IgD-negative memory B cell (primary cell): ENCODE data around the gene SUSD4. TPM values are rescaled to one million over a fixed set of nuclear protein-coding genes. Genes with fewer than 3 reads are reported as not detected.

Experiments used
- H3K27ac Mint-ChIP-seq, 3 donors: one replicate each; pipeline ENCODE4 v1.8.0; 2020 to 2022; ENCODE audit warnings: mild to moderate bottlenecking in 3 of 3, mixed read lengths in 3 of 3, moderate library complexity in 1 of 3
- H3K27me3 Mint-ChIP-seq: one replicate; pipeline ENCODE4 v1.8.0; 2021; ENCODE audit warnings: mixed read lengths
- H3K36me3 Mint-ChIP-seq: one replicate; pipeline ENCODE4 v1.8.0; 2020; ENCODE audit warnings: mild to moderate bottlenecking, mixed read lengths
- H3K4me1 Mint-ChIP-seq, 3 donors: one replicate each; pipeline ENCODE4 v1.8.0; 2020 to 2022; ENCODE audit warnings: mixed read lengths in 3 of 3, mild to moderate bottlenecking in 1 of 3
- H3K4me3 Mint-ChIP-seq, 4 donors: one replicate each; pipeline ENCODE4 v1.8.0; 2020 to 2022; ENCODE audit warnings: mild to moderate bottlenecking in 4 of 4, mixed read lengths in 4 of 4, moderate library complexity in 3 of 4
- H3K9me3 Mint-ChIP-seq, 3 donors: one replicate each; pipeline ENCODE4 v1.8.0; 2020 to 2021; ENCODE audit warnings: mixed read lengths in 3 of 3, mild to moderate bottlenecking in 1 of 3
- polyA plus RNA-seq: library from polyadenylated mRNA; unstranded; fragments of 300-500 nt; fragmentation: Illumina TruSeq; gene quantifications from one replicate; pipeline ENCODE4 v1.2.3, GENCODE V29; 2021

Gene SUSD4
- polyA plus RNA-seq, 1 donor from 2014 or later: 0.29 TPM

DNA sequence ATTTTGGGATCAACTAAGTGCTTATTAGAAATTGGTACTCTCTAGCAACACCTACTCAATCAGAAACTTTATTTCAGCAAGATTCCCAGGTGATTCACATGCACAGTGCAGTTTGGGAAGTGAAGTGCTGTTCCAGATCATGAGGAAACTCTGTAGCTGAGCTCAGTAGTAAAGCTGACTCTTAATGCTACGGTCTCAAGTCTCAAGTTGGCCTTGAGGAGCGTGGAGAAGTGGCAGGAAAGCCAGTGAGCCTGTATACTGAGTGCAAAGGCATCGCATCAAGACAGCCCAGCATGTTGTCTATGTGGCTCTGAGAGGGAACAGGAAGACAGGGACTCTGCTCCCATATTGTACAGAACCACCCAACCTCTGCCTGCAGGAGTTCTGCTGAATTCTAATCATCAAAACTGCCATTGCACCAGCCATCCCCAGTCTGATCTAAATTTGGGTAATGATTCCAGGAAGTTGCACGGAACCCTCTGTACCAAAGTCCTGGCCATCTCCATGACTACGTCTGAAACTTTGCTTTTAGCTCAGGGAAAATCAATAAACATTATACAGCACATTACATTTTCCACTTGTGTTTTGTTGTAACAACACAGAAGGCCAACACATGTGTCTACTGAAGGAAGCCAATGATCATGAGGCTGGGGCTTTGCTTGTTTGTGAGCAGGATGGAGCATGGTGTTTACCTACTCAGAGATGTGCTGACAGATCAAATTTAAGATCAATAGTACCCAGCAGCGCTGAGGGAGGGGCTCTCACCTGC is 115.8 kb downstream of the SUSD4 start:
- Mint-ChIP-seq H3K4me1 (no peaks in the 10 kb centered on the region), H3K27ac (no peak overlapping the region), H3K4me3 (no peak overlapping the region), H3K9me3 (peaks cover 3 to 7% (median 5%) of the 10 kb centered on the region in 3 donors), H3K27me3 (peaks cover 20% of the 10 kb centered on the region), H3K36me3 (no peaks in the 10 kb centered on the region)

DNA sequence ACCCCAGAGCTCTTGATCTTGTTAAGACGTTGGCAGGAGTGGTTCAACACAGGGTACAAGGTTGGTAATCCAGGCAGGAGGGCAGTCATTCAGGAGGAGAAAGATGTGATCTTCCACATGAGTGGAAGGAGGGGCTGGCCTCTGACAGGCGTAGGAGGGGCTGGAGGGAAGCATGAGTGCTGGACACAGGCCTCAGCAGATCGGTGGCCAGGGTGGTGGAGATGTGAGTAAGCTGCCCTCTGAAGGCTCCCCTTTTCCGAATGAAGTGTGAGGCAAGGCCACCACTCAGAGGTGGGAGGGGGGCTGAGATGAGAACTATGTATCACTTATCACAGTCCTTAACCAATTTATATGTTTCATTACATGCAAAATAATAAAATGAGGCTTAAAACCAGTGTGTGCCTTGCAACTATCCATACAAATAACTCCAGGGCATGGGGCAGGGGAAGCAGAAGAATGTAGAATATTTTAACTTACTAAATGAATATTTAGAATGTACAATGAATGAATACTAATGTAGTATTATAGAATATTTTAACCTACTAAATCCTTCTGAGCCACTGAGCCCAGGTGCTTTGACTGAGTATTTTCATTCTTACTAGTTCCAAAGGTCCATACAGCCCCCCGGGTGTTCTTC is 117.4 kb downstream of the SUSD4 start:
- H3K4me1 Mint-ChIP-seq: no peaks in the 10 kb centered on the region
- peaks cover 20% of the 10 kb centered on the region for H3K27me3 Mint-ChIP-seq
- H3K9me3 Mint-ChIP-seq: peaks cover 3 to 7% (median 5%) of the 10 kb centered on the region in 3 donors
- H3K36me3 Mint-ChIP-seq: no peaks in the 10 kb centered on the region
- no peak overlapping the region for H3K27ac Mint-ChIP-seq
- no peak overlapping the region for H3K4me3 Mint-ChIP-seq

DNA sequence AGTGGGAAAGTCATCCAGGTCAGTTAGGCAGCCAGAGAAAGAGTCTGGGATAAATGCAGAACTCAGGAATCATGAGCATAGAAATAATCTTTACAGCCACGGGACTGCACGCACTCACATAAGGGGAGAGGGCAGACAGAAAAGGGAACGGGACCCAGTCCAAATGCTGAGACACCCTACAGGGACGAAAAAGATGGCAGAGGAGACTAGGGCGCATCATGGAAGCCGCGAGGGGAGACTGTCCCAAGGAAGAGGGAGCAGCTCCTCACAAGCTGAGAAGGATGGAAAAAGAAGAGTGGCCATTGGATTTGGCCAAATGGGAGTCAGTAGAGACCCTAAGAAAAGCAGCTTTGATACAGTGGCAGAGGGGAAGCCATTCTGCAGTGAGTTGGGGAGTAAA is 118.0 kb downstream of the SUSD4 start:
- H3K27me3 Mint-ChIP-seq: peaks cover 20% of the 10 kb centered on the region
- peaks cover 0 to 3% (median 2%) of the 10 kb centered on the region in 3 donors for H3K9me3 Mint-ChIP-seq
- H3K4me1 Mint-ChIP-seq: no peaks in the 10 kb centered on the region
- H3K4me3 Mint-ChIP-seq: no peak overlapping the region
- H3K27ac Mint-ChIP-seq: peak overlapping the region in 1 of 3 donors; percentile 27
- no peaks in the 10 kb centered on the region for H3K36me3 Mint-ChIP-seq

DNA sequence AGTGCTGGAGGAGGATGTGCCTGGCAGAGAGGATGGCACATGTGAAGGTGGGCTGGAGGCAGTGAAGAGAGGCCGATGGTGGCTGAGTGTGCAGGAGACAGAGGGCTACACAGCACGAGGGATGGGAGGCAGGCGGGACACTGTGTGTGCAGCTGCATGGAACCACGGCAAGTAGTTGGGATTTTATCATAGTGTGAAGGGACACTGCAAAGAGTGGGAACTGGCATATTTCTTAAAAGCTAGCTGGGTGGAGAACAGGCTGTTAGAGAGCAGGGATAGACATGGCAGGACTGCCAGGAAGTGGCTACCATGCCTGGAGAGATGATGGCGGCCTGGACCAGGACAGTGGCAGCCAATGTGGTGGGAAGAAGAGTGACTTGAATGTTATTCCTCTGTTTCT is 118.6 kb downstream of the SUSD4 start:
- Mint-ChIP-seq H3K4me3 (no peak overlapping the region), H3K9me3 (peaks cover 0 to 2% (median 1%) of the 10 kb centered on the region in 3 donors), H3K27ac (peak overlapping the region in 1 of 3 donors; percentile 1), H3K4me1 (no peaks in the 10 kb centered on the region), H3K36me3 (no peaks in the 10 kb centered on the region), H3K27me3 (peaks cover 20% of the 10 kb centered on the region)

DNA sequence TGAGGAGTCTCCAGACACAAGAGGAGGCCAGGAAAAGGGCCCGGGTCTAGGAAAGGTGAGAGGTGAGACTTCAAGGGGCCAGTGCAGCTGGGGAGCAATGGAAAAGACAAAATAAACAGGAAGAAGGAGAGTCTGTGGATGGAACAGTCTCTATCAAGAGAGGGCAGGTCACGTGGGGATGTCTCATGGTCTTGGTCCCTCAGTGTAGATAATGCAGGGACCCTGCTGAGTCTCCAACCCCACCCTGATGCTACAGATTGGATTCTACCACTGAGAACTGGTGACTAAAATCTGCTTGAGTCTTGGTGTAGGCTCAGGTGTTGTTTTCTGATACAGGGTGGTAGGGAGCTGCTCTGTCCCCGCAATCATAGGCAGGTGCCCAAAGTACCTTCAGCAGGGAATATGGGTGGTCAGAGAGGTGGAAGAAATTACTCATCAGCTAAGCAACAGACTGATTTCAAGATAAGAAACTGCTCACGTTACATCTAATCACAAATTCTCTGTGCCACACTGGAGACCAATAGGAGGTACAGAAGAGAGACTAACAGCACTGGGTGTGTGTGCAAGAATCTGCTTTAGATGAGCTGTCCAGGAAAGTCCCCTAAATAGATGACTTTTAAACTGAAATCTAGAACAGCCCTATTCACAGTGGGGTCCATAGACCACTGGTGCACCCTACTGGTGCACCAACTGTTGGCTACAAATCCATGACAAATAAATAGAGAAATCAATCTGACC is 119.4 kb downstream of the SUSD4 start:
- peaks cover 24% of the 10 kb centered on the region for H3K27me3 Mint-ChIP-seq
- H3K4me1 Mint-ChIP-seq: no peaks in the 10 kb centered on the region
- H3K27ac Mint-ChIP-seq: no peak overlapping the region

DNA sequence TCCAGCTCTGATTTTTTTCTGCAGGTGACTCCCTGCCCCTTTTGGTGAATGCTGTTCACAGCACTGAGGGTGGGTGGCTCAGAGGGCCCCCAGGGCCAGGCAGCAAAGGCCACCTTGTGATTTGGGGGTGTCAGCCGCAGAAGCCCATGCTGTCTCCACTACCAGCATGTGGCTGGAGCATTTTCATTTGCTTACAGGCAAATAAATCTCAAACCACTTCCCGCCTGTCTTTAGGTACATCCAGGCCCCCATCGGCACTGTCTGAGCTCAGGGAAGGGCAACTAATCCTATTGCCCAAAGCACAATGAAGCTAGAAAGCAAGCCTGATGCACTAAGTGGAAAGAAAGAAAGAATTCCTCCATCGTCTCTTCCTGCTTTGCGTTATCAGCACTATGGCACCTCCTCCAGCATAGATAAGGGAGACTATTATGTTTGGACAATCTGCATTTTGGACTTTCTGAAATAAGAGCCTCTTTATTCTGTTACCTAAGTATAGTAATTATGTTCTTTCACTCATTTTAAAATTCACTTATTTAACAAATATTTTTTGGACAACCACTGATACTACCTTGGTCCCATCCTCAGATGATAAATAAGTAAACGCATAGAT is 120.4 kb downstream of the SUSD4 start:
- H3K36me3 Mint-ChIP-seq: no peaks in the 10 kb centered on the region
- H3K27me3 Mint-ChIP-seq: peaks cover 21% of the 10 kb centered on the region
- H3K27ac Mint-ChIP-seq: no peak overlapping the region
- no peak overlapping the region for H3K4me3 Mint-ChIP-seq
- H3K9me3 Mint-ChIP-seq: peaks cover 0 to 2% (median 1%) of the 10 kb centered on the region in 3 donors
- H3K4me1 Mint-ChIP-seq: no peaks in the 10 kb centered on the region

More for the DNA sequence above, 119.4 kb downstream of the SUSD4 start:
- no peak overlapping the region for H3K4me3 Mint-ChIP-seq
- H3K9me3 Mint-ChIP-seq: peaks cover 0 to 2% (median 1%) of the 10 kb centered on the region in 3 donors
- no peaks in the 10 kb centered on the region for H3K36me3 Mint-ChIP-seq

DNA sequence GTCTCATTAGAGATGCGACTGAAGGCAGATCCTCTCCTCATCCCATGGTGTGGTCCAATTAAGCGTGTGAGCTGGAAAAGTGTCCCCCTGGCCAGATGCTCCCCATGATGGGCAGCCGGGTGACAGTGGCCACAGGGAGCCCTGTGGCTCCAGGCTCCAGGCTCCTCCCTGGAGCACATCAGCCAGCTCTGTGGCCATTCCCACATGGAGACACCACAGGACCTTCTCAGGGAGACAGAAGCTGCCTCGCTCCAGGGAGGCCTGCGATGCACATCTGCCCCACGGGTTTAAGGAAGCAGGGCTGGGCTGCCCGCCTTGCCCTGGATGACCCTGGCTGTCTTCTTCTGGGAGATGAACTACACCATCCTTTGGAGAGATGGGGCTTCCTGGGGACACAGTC is 121.0 kb downstream of the SUSD4 start:
- Mint-ChIP-seq H3K4me3 (peak overlapping the region in 1 of 4 donors; percentile 3), H3K36me3 (no peaks in the 10 kb centered on the region), H3K4me1 (no peaks in the 10 kb centered on the region), H3K27ac (no peak overlapping the region), H3K27me3 (peaks cover 20% of the 10 kb centered on the region), H3K9me3 (peaks cover 0 to 4% (median 1%) of the 10 kb centered on the region in 3 donors)

DNA sequence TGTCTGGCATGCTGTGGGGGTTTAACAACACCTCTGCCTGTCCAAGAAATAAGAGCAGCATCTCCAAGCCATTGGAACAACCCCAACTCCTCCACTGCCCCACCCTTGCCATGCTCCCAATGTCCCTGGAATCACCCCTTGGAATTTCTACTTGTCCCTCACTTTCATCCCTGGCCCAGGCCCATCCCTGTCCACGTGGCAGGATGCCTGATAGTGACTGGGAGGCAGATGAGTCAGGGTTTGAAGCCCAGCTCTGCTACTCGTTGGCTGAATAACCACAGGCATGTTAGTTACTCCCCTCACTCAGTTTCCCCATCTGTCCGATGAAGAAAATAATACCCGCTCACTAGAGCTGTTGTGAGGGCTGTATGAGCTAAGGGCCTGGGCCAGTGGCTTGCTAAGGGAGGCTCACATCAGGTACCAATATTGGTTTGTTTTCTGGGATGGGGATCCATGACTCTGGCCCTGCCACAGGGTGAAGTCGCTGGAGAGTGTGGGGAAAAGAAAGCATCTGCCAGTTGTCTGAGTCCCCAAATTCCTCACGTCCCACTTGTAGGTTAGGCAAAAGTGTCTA is 121.5 kb downstream of the SUSD4 start:
- no peaks in the 10 kb centered on the region for H3K4me1 Mint-ChIP-seq
- peaks cover 20% of the 10 kb centered on the region for H3K27me3 Mint-ChIP-seq
- H3K36me3 Mint-ChIP-seq: no peaks in the 10 kb centered on the region
- no peak overlapping the region for H3K27ac Mint-ChIP-seq
- peaks cover 0 to 4% (median 1%) of the 10 kb centered on the region in 3 donors for H3K9me3 Mint-ChIP-seq
- no peak overlapping the region for H3K4me3 Mint-ChIP-seq

DNA sequence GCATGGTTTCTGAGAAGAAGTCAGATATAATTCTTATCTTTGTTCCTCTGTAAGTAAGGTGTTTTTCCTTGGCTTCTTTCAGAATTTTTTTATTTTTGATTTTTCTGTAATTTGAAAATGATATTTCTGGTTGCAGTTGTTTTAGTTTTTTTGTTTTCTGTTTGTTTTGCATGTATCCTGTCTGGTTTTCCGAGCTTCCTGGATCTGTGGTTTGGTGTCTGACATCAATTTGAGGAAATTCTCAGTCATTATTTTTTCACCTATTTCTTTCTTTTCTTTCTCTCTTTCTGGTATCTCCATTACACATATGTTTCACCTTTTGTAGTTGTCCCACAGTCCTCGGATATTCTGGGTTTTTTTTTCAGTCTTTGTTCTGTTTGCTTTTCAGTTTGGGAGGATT is 123.9 kb downstream of the SUSD4 start:
- peak overlapping the region in 1 of 4 donors; percentile 15 for H3K4me3 Mint-ChIP-seq
- H3K9me3 Mint-ChIP-seq: peaks cover 0 to 7% (median 1%) of the 10 kb centered on the region in 3 donors
- H3K36me3 Mint-ChIP-seq: no peaks in the 10 kb centered on the region
- peaks cover 6% of the 10 kb centered on the region for H3K27me3 Mint-ChIP-seq
- peaks cover 0 to 1% (median 0%) of the 10 kb centered on the region in 3 donors for H3K4me1 Mint-ChIP-seq
- no peak overlapping the region for H3K27ac Mint-ChIP-seq

DNA sequence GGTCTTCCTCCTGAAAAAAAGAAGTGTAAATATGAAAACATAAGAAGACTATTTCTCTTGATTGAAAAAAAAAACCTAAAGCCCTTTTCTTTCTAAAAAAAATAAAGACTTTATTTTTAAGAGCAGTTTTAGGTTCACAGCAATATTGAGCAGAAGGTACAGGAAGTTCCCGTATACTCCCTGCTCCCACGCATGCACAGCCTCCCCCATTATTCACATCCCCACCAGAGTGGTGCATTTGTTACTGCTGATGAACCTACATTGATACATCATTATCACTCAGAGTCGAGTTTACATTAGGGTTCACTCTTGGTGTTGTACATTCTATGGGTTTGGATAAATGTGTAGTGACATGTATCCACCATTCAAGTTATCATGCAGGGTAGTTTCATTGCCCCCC is 128.9 kb downstream of the SUSD4 start:
- Mint-ChIP-seq H3K27ac (no peak overlapping the region), H3K36me3 (no peaks in the 10 kb centered on the region), H3K27me3 (peaks cover 4% of the 10 kb centered on the region), H3K4me3 (no peak overlapping the region), H3K9me3 (peaks cover 0 to 7% (median 1%) of the 10 kb centered on the region in 3 donors), H3K4me1 (peaks cover 0 to 1% (median 0%) of the 10 kb centered on the region in 3 donors)

DNA sequence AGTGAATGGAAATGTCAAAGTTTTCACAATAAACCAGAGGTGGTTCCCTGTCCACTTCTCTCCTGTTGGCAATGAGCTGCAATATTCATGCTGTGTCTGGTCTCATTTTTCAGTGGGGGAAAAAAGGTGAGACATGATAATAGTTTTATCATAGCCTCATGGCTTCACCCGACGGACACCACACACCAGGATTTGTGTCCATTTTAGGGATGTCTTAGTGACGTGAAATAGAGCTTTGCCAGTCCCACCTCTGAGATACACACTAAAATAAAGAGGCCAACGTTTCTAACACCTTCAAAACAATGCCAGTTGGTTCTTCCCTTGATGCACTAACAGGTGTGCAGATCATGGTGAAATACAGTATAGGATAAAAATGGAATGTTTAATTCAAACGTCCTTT is 129.4 kb downstream of the SUSD4 start:
- H3K27ac Mint-ChIP-seq: no peak overlapping the region
- peaks cover 0 to 1% (median 0%) of the 10 kb centered on the region in 3 donors for H3K4me1 Mint-ChIP-seq

DNA sequence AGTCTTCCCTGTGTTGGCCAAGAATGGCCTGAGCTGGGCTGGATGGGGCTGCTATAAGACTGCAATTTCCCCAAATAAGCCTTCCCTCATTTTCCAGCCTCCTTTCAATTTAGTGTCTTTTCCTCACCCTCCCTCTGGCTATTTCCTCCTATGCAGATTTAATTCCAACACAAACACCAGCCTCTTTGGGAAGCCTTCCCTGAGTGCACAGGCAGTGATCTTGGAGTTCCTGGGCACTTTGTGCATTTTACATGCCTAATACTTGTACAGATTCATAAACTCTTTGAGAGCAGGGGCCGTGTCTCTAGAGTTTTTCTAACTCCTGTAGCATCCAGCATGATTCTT is 129.8 kb downstream of the SUSD4 start:
- peaks cover 0 to 1% (median 0%) of the 10 kb centered on the region in 3 donors for H3K4me1 Mint-ChIP-seq

More for the DNA sequence above, 129.4 kb downstream of the SUSD4 start:
- H3K36me3 Mint-ChIP-seq: no peaks in the 10 kb centered on the region
- no peak overlapping the region for H3K4me3 Mint-ChIP-seq
- peaks cover 2% of the 10 kb centered on the region for H3K27me3 Mint-ChIP-seq
- peaks cover 0 to 7% (median 1%) of the 10 kb centered on the region in 3 donors for H3K9me3 Mint-ChIP-seq

DNA sequence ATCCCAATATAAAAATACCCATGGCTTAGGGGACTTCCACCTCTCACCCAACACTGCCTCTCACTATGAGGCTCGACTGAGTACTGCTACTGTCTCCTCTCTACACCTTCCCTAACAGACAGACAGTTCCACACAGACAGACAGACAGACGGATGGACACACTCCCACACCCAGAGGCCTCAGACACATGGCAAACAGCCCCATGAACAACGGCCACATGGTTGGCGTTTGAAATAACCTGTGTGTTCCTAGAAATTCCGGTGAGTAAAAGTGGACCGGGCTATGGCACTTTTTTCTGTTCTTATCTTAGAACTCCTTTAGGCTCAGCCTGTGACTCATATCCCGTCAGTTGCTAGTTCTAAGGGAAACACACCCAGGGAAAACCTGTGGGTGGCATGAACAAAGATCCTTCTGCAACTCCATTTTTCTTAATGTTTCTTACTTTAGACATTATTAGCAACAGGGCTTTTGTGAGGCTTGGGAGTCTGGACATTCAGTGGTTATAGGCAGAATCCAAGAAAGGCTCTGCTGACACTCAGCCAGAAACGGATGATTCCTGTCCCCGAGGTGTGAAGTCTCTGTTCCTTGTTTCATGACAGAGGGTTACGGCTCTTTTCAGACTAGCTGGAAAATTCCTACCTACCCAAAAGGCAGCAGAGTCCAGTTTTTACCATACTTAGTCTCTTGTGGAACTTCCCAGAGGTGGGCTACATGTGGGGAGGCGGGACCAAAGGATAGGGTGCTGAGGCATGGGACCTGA is 130.4 kb downstream of the SUSD4 start:
- Mint-ChIP-seq H3K27me3 (peaks cover 5% of the 10 kb centered on the region), H3K4me1 (peaks cover 0 to 1% (median 0%) of the 10 kb centered on the region in 3 donors), H3K36me3 (no peaks in the 10 kb centered on the region), H3K27ac (no peak overlapping the region), H3K9me3 (peaks cover 0 to 7% (median 1%) of the 10 kb centered on the region in 3 donors), H3K4me3 (no peak overlapping the region)

More for the DNA sequence above, 129.8 kb downstream of the SUSD4 start:
- Mint-ChIP-seq H3K9me3 (peaks cover 0 to 7% (median 1%) of the 10 kb centered on the region in 3 donors), H3K4me3 (no peak overlapping the region), H3K27me3 (peaks cover 2% of the 10 kb centered on the region), H3K36me3 (no peaks in the 10 kb centered on the region), H3K27ac (no peak overlapping the region)

DNA sequence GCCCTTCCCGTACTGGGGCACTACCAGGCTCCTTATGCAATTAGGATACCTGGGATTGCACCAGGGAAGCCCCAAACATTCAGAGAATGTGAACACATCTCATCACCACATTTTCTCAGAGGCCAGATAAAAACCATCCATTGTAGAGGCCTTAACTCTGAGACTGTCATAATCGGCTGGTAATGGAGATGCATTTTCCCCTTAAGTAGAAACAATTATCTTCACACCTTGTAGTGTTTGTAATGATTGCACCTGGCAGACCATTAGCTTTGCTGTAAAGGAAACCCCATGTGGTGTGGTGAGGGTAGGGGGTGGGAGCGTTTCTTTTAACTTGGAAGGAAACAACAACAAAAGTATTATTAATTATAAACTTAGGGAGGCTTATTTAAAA is 131.0 kb downstream of the SUSD4 start:
- H3K27ac Mint-ChIP-seq: no peak overlapping the region
- no peaks in the 10 kb centered on the region for H3K36me3 Mint-ChIP-seq
- no peak overlapping the region for H3K4me3 Mint-ChIP-seq
- H3K27me3 Mint-ChIP-seq: peaks cover 7% of the 10 kb centered on the region
- H3K9me3 Mint-ChIP-seq: peaks cover 0 to 7% (median 0%) of the 10 kb centered on the region in 3 donors
- peaks cover 0 to 1% (median 0%) of the 10 kb centered on the region in 3 donors for H3K4me1 Mint-ChIP-seq
